Endothelial cell of umbilical vein (primary cell): Measurements from ENCODE around the gene NKX1-2. TPM values are rescaled to one million over a fixed set of nuclear protein-coding genes. Genes with fewer than 3 reads are reported as not detected.

Experiments used
- BruUV-seq: library from RNA; stranded (reverse); fragments of 400-500 nt; replicated peaks from 2 replicates; lab custom pipeline; 2021; lab: Mats Ljungman, UMichigan
- CTCF ChIA-PET: fragments of 300-600, 350-600 bp; sonication (Branson Sonifier 250); formaldehyde crosslinking; loops from one replicate; lab custom pipeline; 2021; ENCODE audit warnings: antibody characterized with exemption, inconsistent platforms; lab: Charles Lee
- POLR2A ChIA-PET: fragments of 300-600, 350-600 bp; sonication (Branson Sonifier 250); formaldehyde crosslinking; loops from one replicate; lab custom pipeline; 2021; ENCODE audit warnings: antibody characterized with exemption, inconsistent platforms; lab: Charles Lee
- DNase-seq: peaks from one replicate; pipeline ENCODE4 v3.0.0-alpha.2; 2011; ENCODE audit warnings: low read depth, low spot score
- FAIRE-seq: peaks from 2 replicates; lab custom pipeline; 2011; peaks lifted over from hg19 to GRCh38; lab: Jason Lieb, UNC
- H2AFZ ChIP-seq: 2 replicates; pipeline ENCODE4 v1.6.0; 2012; ENCODE audit warnings: low read depth, low read length, control low read depth, inconsistent platforms
- H3K27ac ChIP-seq: 2 replicates; pipeline ENCODE4 v1.5.1; 2011; ENCODE audit warnings: low read depth, mild to moderate bottlenecking, control low read depth, low read length, moderate library complexity; ENCODE audit not compliant: insufficient read depth
- H3K27me3 ChIP-seq, 2 experiments: 2 replicates each; pipeline versions ENCODE4 v1.6.0 to v1.6.1; 2011; ENCODE audit warnings: low read length in 2 of 2, mixed read lengths in 1 of 2; ENCODE audit not compliant: control insufficient read depth in 2 of 2, insufficient read depth in 2 of 2
- H3K36me3 ChIP-seq, 2 experiments: 2 replicates in 1 of 2; 3 replicates in 1 of 2; pipeline ENCODE4 v1.5.1; 2011; ENCODE audit warnings: low read length in 2 of 2, mild to moderate bottlenecking in 1 of 2, moderate library complexity in 1 of 2; ENCODE audit not compliant: control insufficient read depth in 2 of 2, insufficient read depth in 2 of 2; ENCODE audit errors: extremely low read depth in 1 of 2
- H3K4me1 ChIP-seq: 3 replicates; pipeline ENCODE4 v1.5.1; 2011; ENCODE audit warnings: mild to moderate bottlenecking, low read length; ENCODE audit not compliant: control insufficient read depth, insufficient read depth; ENCODE audit errors: extremely low read depth
- H3K4me2 ChIP-seq: 2 replicates; pipeline ENCODE4 v1.6.1; 2011; ENCODE audit warnings: low read length, control low read depth, mixed read lengths; ENCODE audit not compliant: insufficient read depth
- H3K4me3 ChIP-seq, 3 experiments: fragments of 200-600 bp in 1 of 3; sonication (generic), shearing (Covaris generic) in 1 of 3; replicated peaks in 1 of 3; 2 replicates each; pipeline ENCODE4 v1.5.1; 2011 to 2016; ENCODE audit warnings: control low read depth in 3 of 3, low read length in 3 of 3, mild to moderate bottlenecking in 2 of 3, inconsistent platforms in 1 of 3, low read depth in 1 of 3, moderate library complexity in 1 of 3; ENCODE audit not compliant: insufficient read depth in 1 of 3
- H3K79me2 ChIP-seq: 2 replicates; pipeline ENCODE4 v1.6.0; 2012; ENCODE audit warnings: low read length, inconsistent platforms; ENCODE audit not compliant: control insufficient read depth, insufficient read depth
- H3K9ac ChIP-seq: replicated peaks from 2 replicates; pipeline ENCODE3; 2011; ENCODE audit warnings: low read length, control low read depth; ENCODE audit not compliant: insufficient read depth; ENCODE audit errors: extremely low read depth
- H3K9me1 ChIP-seq: replicated peaks from 3 replicates; pipeline ENCODE4 v1.6.0; 2011; ENCODE audit warnings: mild to moderate bottlenecking, low read length; ENCODE audit not compliant: control insufficient read depth, insufficient read depth; ENCODE audit errors: extremely low read depth
- H3K9me3 ChIP-seq: replicated peaks from 2 replicates; pipeline ENCODE4 v1.5.1; 2012; ENCODE audit warnings: low read length, inconsistent platforms; ENCODE audit not compliant: control insufficient read depth, insufficient read depth
- H4K20me1 ChIP-seq: replicated peaks from 2 replicates; pipeline ENCODE3; 2011; ENCODE audit warnings: mild to moderate bottlenecking, low read length; ENCODE audit not compliant: control insufficient read depth, insufficient read depth; ENCODE audit errors: extremely low read depth
- EZH2 ChIP-seq: IDR thresholded peaks from 2 replicates; pipeline ENCODE4 v1.6.1; 2012; ENCODE audit warnings: borderline replicate concordance, low read depth, mild to moderate bottlenecking, moderate library complexity, low read length, inconsistent platforms; ENCODE audit not compliant: severe bottlenecking
- FOS ChIP-seq: IDR thresholded peaks from 2 replicates; pipeline ENCODE4 v1.6.1; 2011; ENCODE audit warnings: mild to moderate bottlenecking, low read length, moderate library complexity, borderline replicate concordance; ENCODE audit not compliant: insufficient read depth
- GATA2 ChIP-seq: IDR thresholded peaks from 2 replicates; pipeline ENCODE4 v1.7.0; 2011; ENCODE audit warnings: low read depth, mild to moderate bottlenecking, moderate library complexity, mixed read lengths, low read length; ENCODE audit not compliant: insufficient read length, insufficient read depth
- JUN ChIP-seq: IDR thresholded peaks from 2 replicates; pipeline ENCODE4 v1.6.1; 2011; ENCODE audit warnings: borderline replicate concordance, low read depth; ENCODE audit not compliant: insufficient read length, insufficient read depth
- MYC ChIP-seq: IDR thresholded peaks from one replicate; pipeline ENCODE4 v1.6.1; 2011; ENCODE audit warnings: mild to moderate bottlenecking, low read depth, low read length
- POLR2A ChIP-seq: IDR thresholded peaks from 2 replicates; pipeline ENCODE4 v1.6.1; 2012; ENCODE audit warnings: low read depth, mild to moderate bottlenecking, control low read depth, low read length
- POLR2AphosphoS5 ChIP-seq: IDR thresholded peaks from 2 replicates; pipeline ENCODE4 v1.6.1; 2012; ENCODE audit warnings: low read depth, mild to moderate bottlenecking, control low read depth, low read length, moderate library complexity; ENCODE audit not compliant: insufficient read depth
- dilution Hi-C: fragments of 300-500 bp; cut with MboI; formaldehyde crosslinking; loops from one replicate; pipeline ENCODE4 v1.15.0; 2019; ENCODE audit warnings: low sequenced_read_pairs; ENCODE audit not compliant: extremely low pct_ligation_motif_present
- intact Hi-C: fragments of 100-400 bp; cut with micrococcal nuclease; formaldehyde crosslinking; loops from one replicate; pipeline ENCODE4 v1.10.0; 2022
- polyA plus RNA-seq, 4 experiments: library from polyadenylated mRNA; depleted of rRNA in 3 of 4; stranded (reverse) in 3 of 4; unstranded in 1 of 4; fragments of >200 nt; gene quantifications; 2 replicates each; pipeline versions ENCODE4 v1.2.1 to v1.2.3, GENCODE V29; 2011 to 2012; ENCODE audit warnings: missing spikeins in 1 of 4
- total RNA-seq: library from RNA; stranded (reverse); gene quantifications from 2 replicates; pipeline ENCODE4 v1.2.3, GENCODE V29; 2021
- TF ChIP-seq, protein P1 (sequence below): IDR thresholded peaks from 2 replicates; pipeline ENCODE4 v1.6.1; 2011; ENCODE audit not compliant: insufficient read depth, insufficient read length
- TF ChIP-seq, protein P2 (sequence below), 2 donors: IDR thresholded peaks; 1 replicate in 1 of 2; 2 replicates in 1 of 2; pipeline ENCODE4 v1.5.1; 2011; ENCODE audit warnings: low read length in 2 of 2, mild to moderate bottlenecking in 2 of 2, moderate library complexity in 2 of 2, control low read depth in 1 of 2, inconsistent platforms in 1 of 2, low read depth in 1 of 2; ENCODE audit not compliant: insufficient read depth in 1 of 2; ENCODE audit errors: extremely low read depth in 1 of 2

Gene NKX1-2
- total and polyA plus RNA-seq, 2 donors (not counting 3 experiments of a cell fraction or from before 2014, with no cell fraction given) = not detected

DNA sequence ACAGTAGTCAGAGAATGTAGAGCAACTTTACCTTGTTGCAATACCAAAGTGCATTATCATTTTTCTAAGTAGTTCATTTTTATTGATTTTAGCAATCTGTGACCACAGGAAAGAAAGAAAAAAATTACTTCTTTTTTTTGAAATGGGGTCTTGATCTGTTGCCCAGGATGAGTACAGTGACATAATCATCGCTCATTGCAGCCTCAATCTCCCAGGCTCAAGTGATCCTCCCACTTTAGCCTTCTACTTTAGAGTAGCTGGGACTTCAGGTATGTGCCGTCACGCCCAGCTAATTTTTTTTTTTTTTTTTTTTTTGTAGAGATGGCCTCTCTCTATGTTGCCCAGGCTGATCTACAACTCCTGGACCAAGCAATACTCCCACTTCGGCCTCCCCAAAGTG, 19.8 kb downstream of the NKX1-2 start:
- H3K27me3 ChIP-seq = peaks cover 2 to 7% of the 10 kb centered on the region in 2 experiments
- no peaks in the 10 kb centered on the region for H3K79me2 ChIP-seq
- no peak overlapping the region for H2AFZ ChIP-seq
- no peaks in the 10 kb centered on the region for H3K9me1 ChIP-seq
- H4K20me1 ChIP-seq = no peaks in the 10 kb centered on the region
- no TSS peak for BruUV-seq
- H3K36me3 ChIP-seq = no peaks in the 10 kb centered on the region
- ChIA-PET CTCF (no interaction called here), POLR2A (no interaction called here)
- H3K9ac ChIP-seq = no peak overlapping the region
- TF ChIP-seq FOS (no peak), POLR2A (no peak), JUN (no peak), EZH2 (no peak), MYC (no peak), POLR2AphosphoS5 (no peak), GATA2 (no peak)
- TF ChIP-seq, protein P1, sequence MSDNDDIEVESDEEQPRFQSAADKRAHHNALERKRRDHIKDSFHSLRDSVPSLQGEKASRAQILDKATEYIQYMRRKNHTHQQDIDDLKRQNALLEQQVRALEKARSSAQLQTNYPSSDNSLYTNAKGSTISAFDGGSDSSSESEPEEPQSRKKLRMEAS = no peak
- TF ChIP-seq, protein P2, sequence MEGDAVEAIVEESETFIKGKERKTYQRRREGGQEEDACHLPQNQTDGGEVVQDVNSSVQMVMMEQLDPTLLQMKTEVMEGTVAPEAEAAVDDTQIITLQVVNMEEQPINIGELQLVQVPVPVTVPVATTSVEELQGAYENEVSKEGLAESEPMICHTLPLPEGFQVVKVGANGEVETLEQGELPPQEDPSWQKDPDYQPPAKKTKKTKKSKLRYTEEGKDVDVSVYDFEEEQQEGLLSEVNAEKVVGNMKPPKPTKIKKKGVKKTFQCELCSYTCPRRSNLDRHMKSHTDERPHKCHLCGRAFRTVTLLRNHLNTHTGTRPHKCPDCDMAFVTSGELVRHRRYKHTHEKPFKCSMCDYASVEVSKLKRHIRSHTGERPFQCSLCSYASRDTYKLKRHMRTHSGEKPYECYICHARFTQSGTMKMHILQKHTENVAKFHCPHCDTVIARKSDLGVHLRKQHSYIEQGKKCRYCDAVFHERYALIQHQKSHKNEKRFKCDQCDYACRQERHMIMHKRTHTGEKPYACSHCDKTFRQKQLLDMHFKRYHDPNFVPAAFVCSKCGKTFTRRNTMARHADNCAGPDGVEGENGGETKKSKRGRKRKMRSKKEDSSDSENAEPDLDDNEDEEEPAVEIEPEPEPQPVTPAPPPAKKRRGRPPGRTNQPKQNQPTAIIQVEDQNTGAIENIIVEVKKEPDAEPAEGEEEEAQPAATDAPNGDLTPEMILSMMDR (IDR thresholded peaks at IDR 0.05; ENCODE audit: extremely low read depth in 1 of 2, insufficient read depth in 1 of 2, low read depth in 1 of 2, low read length in 2 of 2) = no peak
- H3K27ac ChIP-seq = no peak overlapping the region
- no peak overlapping the region for H3K4me2 ChIP-seq
- DNase-seq (no peak), FAIRE-seq (no peak)
- intact Hi-C loops = no loop called here
- no peak overlapping the region for H3K4me3 ChIP-seq
- dilution Hi-C loops = no loop called here
- no peaks in the 10 kb centered on the region for H3K4me1 ChIP-seq
- no peaks in the 10 kb centered on the region for H3K9me3 ChIP-seq
